RWPE1 (cell line): Measurements from ENCODE around the gene SURF1.
"Not testable (repeated sequence)": the region's sequence is repeated elsewhere in the genome, so short reads cannot be mapped to it uniquely, and the experiment has no call there.

Experiments used
- CTCF ChIA-PET: fragments of 350-600 bp; sonication (Branson Sonifier 250); formaldehyde crosslinking; extraction: SDS; loops from one replicate; lab custom pipeline; 2021; lab: Yijun Ruan, JAX
- POLR2A ChIA-PET: fragments of 400-600 bp; formaldehyde crosslinking; extraction: SDS; loops from one replicate; lab custom pipeline; 2020; ENCODE audit warnings: antibody characterized with exemption; ENCODE audit not compliant: low non-redundant PET; lab: Yijun Ruan, JAX
- DNase-seq: peaks from one replicate; pipeline ENCODE4 v3.0.0; 2012; ENCODE audit warnings: low spot score
- H3K27ac ChIP-seq: fragments of 450-650 bp; 2 replicates; pipeline ENCODE4 v1.5.1; 2017
- TF ChIP-seq, protein P1 (sequence below): fragments of 450-650 bp; conservative IDR thresholded peaks from 2 replicates; pipeline ENCODE4 v1.5.1; 2017; ENCODE audit warnings: low read depth, mild to moderate bottlenecking

SURF1 gene

DNA sequence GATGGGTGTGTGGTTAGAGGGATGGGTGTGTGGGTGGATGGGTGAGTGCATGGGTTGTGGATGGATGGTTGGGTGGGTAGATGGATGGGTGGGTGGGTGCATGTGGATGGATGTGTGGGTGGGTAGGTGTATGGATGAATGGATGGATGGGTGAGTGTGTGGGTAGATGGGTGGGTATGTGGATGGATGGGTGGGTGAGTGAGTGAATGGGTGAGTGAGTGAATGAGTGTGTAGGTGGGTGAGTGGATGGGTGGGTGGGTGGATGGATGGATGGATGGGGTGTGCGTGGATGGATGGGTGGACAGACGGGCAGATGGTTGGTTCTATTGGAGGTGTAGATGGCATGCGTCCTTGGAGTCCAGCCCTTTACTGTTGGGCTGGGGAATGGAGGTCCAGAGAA, 37.1 kb upstream of the SURF1 start:
- no peak overlapping the region for H3K27ac ChIP-seq
- TF ChIP-seq, protein P1, sequence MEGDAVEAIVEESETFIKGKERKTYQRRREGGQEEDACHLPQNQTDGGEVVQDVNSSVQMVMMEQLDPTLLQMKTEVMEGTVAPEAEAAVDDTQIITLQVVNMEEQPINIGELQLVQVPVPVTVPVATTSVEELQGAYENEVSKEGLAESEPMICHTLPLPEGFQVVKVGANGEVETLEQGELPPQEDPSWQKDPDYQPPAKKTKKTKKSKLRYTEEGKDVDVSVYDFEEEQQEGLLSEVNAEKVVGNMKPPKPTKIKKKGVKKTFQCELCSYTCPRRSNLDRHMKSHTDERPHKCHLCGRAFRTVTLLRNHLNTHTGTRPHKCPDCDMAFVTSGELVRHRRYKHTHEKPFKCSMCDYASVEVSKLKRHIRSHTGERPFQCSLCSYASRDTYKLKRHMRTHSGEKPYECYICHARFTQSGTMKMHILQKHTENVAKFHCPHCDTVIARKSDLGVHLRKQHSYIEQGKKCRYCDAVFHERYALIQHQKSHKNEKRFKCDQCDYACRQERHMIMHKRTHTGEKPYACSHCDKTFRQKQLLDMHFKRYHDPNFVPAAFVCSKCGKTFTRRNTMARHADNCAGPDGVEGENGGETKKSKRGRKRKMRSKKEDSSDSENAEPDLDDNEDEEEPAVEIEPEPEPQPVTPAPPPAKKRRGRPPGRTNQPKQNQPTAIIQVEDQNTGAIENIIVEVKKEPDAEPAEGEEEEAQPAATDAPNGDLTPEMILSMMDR = no peak
- POLR2A ChIA-PET = no interaction called here
- no peak for DNase-seq
- CTCF ChIA-PET = interaction anchor here (0.8 kb wide), 1 partner anchor 13 kb away, joined by 3 read pairs; no protein-coding TSS in a partner anchor

DNA sequence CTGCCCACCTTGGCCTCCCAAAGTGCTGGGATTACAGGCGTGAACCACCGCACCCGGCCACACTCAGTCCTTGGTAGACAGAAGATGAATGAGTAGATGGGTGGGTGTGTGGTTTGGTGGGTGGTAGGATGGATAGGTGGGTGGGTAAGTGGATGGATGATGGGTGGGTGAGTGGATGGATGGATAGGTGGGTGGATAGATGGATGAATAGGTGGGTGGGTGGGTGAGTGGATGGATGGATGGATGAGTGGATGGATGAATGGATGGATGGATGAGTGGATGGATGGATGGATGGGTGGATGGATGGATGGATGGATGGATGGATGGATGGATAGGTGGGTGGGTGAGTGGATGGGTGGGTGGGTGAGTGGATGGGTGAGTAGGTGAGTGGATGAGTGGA, 36.0 kb upstream of the SURF1 start:
- CTCF ChIA-PET, DNase-seq, H3K27ac ChIP-seq, POLR2A ChIA-PET: not testable (repeated sequence)

DNA sequence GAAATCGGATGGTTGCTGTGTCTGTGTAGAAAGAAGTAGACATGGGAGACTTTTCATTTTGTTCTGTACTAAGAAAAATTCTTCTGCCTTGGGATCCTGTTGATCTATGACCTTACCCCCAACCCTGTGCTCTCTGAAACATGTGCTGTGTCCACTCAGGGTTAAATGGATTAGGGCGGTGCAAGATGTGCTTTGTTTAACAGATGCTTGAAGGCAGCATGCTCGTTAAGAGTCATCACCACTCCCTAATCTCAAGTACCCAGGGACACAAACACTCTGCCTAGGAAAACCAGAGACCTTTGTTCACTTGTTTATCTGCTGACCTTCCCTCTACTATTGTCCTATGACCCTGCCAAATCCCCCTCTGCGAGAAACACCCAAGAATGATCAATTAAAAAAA, 35.2 kb upstream of the SURF1 start:
- DNase-seq, CTCF ChIA-PET, H3K27ac ChIP-seq, POLR2A ChIA-PET: not testable (repeated sequence)

DNA sequence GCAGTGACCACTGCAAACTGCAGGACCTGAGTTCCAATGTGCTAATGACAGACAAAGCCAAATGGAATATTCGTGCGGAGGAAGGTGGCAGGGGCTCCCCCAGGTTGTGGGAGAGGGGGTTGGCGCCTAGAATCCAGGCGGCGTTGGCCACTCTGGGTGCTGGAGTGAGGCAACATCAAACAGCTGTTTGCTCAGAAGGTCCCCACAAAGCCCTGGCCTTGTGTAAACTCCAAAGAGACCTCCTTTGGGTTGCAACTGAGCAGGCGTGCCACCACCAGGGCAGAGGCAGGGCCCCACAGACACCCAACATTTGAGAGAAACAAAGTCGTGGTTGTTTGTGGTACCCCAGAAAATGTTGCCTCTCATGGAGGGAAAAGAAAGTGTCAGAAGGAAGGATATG, 34.4 kb upstream of the SURF1 start:
- ChIA-PET POLR2A (no interaction called here), CTCF (interaction anchor here (0.6 kb wide), 1 partner anchor 512 kb away, joined by 5 read pairs; no protein-coding TSS in a partner anchor)
- no peak for DNase-seq
- no peak overlapping the region for H3K27ac ChIP-seq
- TF ChIP-seq, protein P1 = no peak

DNA sequence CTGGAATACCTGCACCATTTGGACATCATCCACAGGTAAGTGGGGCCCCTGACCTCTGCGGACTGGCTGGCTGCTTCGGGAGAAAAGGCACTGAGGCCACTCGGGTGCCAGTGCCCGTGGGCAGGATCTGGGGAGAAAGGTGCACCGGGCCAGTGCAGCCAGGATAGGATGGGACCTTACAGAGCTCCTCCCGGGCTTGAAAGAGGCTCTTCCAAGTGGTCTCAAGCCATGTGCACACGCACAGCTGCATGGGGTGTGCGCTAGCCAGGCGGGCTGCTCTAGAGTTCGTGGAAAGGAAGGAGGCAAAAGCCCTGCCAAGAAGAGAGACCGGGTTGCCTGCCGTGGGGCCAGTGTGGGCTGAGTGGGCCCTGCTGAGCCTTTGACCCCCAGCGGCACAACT, 33.3 kb upstream of the SURF1 start:
- DNase-seq = no peak
- H3K27ac ChIP-seq = no peak overlapping the region
- TF ChIP-seq, protein P1 = no peak
- POLR2A ChIA-PET = interaction anchor here (0.6 kb wide), 2 partner anchors 10 to 29 kb away, joined by 3 to 4 read pairs; no protein-coding TSS in a partner anchor
- CTCF ChIA-PET = interaction anchor here (0.6 kb wide), 2 partner anchors 19 to 30 kb away, joined by 3 to 4 read pairs; no protein-coding TSS in a partner anchor

DNA sequence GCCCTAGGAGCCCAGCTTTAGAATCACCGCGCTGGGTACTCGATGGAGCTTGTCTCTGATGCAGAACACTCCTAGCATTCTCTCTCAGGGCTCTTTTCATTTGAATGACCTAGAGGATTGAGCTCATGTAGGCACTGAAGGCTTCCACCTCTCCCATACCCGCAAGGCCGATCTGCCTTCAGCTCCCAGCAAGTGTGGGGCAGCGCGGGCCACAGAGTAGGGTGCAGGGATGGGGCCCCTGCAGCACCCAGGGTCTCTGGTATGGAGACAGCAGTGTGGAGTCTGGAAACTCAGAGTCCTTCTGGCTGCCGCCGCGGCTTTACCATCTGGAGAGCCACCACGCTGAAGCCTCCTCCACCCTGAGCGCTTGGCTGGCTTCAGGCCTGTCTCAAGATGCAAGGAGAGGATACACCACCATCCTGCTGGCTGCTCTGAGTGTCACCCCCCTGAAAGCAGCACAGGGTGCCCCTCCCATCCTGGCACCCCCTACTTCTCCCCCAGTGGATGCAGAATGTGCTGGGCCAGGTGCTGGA, 32.8 kb upstream of the SURF1 start:
- ChIA-PET POLR2A (interaction anchor here (0.5 to 0.6 kb wide), 2 partner anchors 9 to 41 kb away, joined by 3 read pairs; partner anchors contain the start of genes MED22 and RPL7A), CTCF (interaction anchor here (0.6 to 0.9 kb wide), 3 partner anchors 19 to 617 kb away, joined by 3 to 4 read pairs (median 3); partner anchors contain the start of gene CACFD1)
- H3K27ac ChIP-seq = no peak overlapping the region
- TF ChIP-seq, protein P1 = no peak
- no peak for DNase-seq

DNA sequence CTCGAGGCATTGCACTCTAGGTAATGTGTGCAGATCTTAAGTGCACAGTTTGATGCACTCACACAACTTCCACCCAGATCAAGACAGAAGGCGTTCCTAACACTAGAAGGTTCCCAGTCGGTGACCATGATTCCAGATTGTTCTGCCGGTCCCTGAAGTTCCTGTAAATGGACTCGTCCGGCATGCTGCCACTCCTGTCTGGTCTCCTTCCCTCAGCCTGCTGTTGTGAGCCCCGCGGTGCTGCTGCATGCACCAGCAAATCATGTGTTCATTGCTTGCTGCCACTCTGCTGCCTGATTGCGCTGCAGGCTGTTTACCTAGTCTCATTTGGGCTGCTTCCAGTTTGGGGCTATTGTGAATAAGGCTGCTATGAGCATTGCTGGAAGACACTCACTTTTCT, 31.4 kb upstream of the SURF1 start:
- DNase-seq = peak; percentile 61
- ChIA-PET CTCF (interaction anchor here (0.6 to 1.5 kb wide), 2 partner anchors 17 to 274 kb away, joined by 4 to 5 read pairs; no protein-coding TSS in a partner anchor), POLR2A (no interaction called here)
- peak overlapping the region; percentile 1; the same call in 1 of the 2 replicates for H3K27ac ChIP-seq
- TF ChIP-seq, protein P1 = no peak
